H1 (cell line): ENCODE data around the gene MVK. TPM values are rescaled to one million over a fixed set of nuclear protein-coding genes. Genes with fewer than 3 reads are reported as not detected.

Experiments
- CHD2 ChIP-seq: IDR thresholded peaks from 2 replicates; pipeline ENCODE4 v1.6.1; 2012; ENCODE audit warnings: low read length, improper control_type of control experiment
- HDAC6 ChIP-seq: IDR thresholded peaks from one replicate; pipeline ENCODE4 v1.7.1; 2012; ENCODE audit warnings: low read depth, mild to moderate bottlenecking, inconsistent platforms, low read length, moderate library complexity
- KDM5A ChIP-seq: fragments of 200-600 bp; IDR thresholded peaks from 2 replicates; pipeline ENCODE4 v1.7.1; 2012; ENCODE audit warnings: mild to moderate bottlenecking, low read length, inconsistent platforms, mixed read lengths
- MAX ChIP-seq: IDR thresholded peaks from 2 replicates; pipeline ENCODE4 v1.6.1; 2012; ENCODE audit warnings: inconsistent platforms
- TBP ChIP-seq: IDR thresholded peaks from 2 replicates; pipeline ENCODE4 v1.6.1; 2011; ENCODE audit warnings: low read depth, low read length, improper control_type of control experiment
- polyA plus RNA-seq, 7 experiments: library from polyadenylated mRNA; depleted of rRNA in 3 of 7; stranded (reverse) in 5 of 7; unstranded in 2 of 7; fragments of >200 nt in 5 of 7; fragments of 200-250 nt in 2 of 7; gene quantifications; 1 replicate in 5 of 7; 2 replicates in 1 of 7; 4 replicates in 1 of 7; pipeline versions ENCODE4 v1.2.1 to v1.2.3, GENCODE V29; 2011 to 2013; ENCODE audit warnings: missing spikeins in 2 of 7, mixed read lengths in 2 of 7
- total RNA-seq: library from RNA; stranded (reverse); fragmentation: NEBNext Ultra II Directional; extraction: Animal tissue kit (Norgen Biotek cat#: 25700); gene quantifications from 2 replicates; pipeline ENCODE4 v1.2.1, GENCODE V29; 2021

The MVK gene
- total and polyA plus RNA-seq, 2 of the 8 experiments (the other 6 are each of a cell fraction or from before 2014, with no cell fraction given), result 15.7 to 20.9 TPM

- TF ChIP-seq TBP (no peak), MAX (no peak), HDAC6 (no peak), KDM5A (no peak), CHD2 (no peak)
These were observed 19.3 kb downstream of the MVK start (continued) for GRCh38 chr12:109592905-109593272.
